HCT116 (cell line): ENCODE measurements around the gene IL32. TPM values are rescaled to one million over a fixed set of nuclear protein-coding genes. Genes with fewer than 3 reads are reported as not detected.
A peak's percentile ranks its signal among the peaks of the same experiment; 100 is the strongest.

Experiments used
- ATAC-seq: fragments of 200-7000 bp; cut with Tn5 transposase; 2 replicates; pipeline ENCODE4 v1.9.1; 2020; ENCODE audit warnings: mild to moderate bottlenecking, moderate library complexity
- BruUV-seq: library from RNA; stranded (reverse); fragments of 400-500 nt; replicated peaks from 2 replicates; lab custom pipeline; 2021; lab: Mats Ljungman, UMichigan
- CTCF ChIA-PET: fragments of 300-600 bp; sonication (Branson Sonifier 250); formaldehyde crosslinking; loops from one replicate; lab custom pipeline; 2021; ENCODE audit warnings: antibody characterized with exemption; lab: Charles Lee
- POLR2A ChIA-PET: fragments of 300-600, 350-600 bp; sonication (Branson Sonifier 250); formaldehyde crosslinking; loops from one replicate; lab custom pipeline; 2021; ENCODE audit warnings: antibody characterized with exemption; lab: Charles Lee
- RAD21 ChIA-PET, 2 experiments: fragments of 300-600 bp; sonication (Branson Sonifier 250); formaldehyde crosslinking; loops; one replicate each; lab custom pipeline; 2023; ENCODE audit warnings: low total read pairs in 2 of 2; ENCODE audit not compliant: uncharacterized antibody in 2 of 2, unreplicated experiment in 2 of 2, low non-redundant PET in 1 of 2; lab: Charles Lee
- DNase-seq: peaks from one replicate; pipeline ENCODE4 v3.0.0-alpha.2; 2010; ENCODE audit warnings: low read depth, low spot score
- H2AFZ ChIP-seq: fragments of 200-600 bp; shearing (Covaris generic), sonication (generic); 2 replicates; pipeline ENCODE4 v1.6.1; 2017; ENCODE audit warnings: low read depth, mixed run types, mixed read lengths, antibody characterized with exemption, low read length; ENCODE audit not compliant: poor library complexity, severe bottlenecking
- H3K27ac ChIP-seq: 2 replicates; pipeline ENCODE4 v1.5.1; 2012; ENCODE audit warnings: low read depth, low read length
- H3K27me3 ChIP-seq: fragments of 200-600 bp; sonication (generic); 2 replicates; pipeline ENCODE4 v1.6.1; 2016; ENCODE audit warnings: mixed run types, low read length, mixed read lengths; ENCODE audit not compliant: insufficient read depth
- H3K36me3 ChIP-seq, 2 experiments: fragments of 200-500 bp in 1 of 2; fragments of 200-600 bp in 1 of 2; sonication (Bioruptor generic) in 1 of 2; sonication (generic) in 1 of 2; 2 replicates each; pipeline versions ENCODE4 v1.5.1 to v1.6.1; 2014 to 2016; ENCODE audit warnings: low read length in 2 of 2, inconsistent platforms in 1 of 2, mixed read lengths in 1 of 2, mixed run types in 1 of 2; ENCODE audit not compliant: insufficient read depth in 2 of 2, control insufficient read depth in 1 of 2
- H3K4me1 ChIP-seq, 2 experiments: fragments of 200-600 bp in 1 of 2; sonication (generic) in 1 of 2; 2 replicates each; pipeline versions ENCODE4 v1.5.1 to v1.6.1; 2012 to 2017; ENCODE audit warnings: low read length in 2 of 2, inconsistent platforms in 1 of 2, mild to moderate bottlenecking in 1 of 2, mixed read lengths in 1 of 2, mixed run types in 1 of 2, moderate library complexity in 1 of 2; ENCODE audit not compliant: insufficient read depth in 2 of 2, control insufficient read depth in 1 of 2
- H3K4me2 ChIP-seq: fragments of 200-600 bp; sonication (generic); 2 replicates; pipeline ENCODE4 v1.6.1; 2017; ENCODE audit warnings: mixed run types, low read length, mixed read lengths
- H3K4me3 ChIP-seq, 2 experiments: fragments of 200-600 bp in 1 of 2; sonication (generic) in 1 of 2; replicated peaks in 1 of 2; 2 replicates each; pipeline ENCODE4 v1.5.1; 2011 to 2016; ENCODE audit warnings: low read length in 2 of 2, control low read depth in 1 of 2, low read depth in 1 of 2, mild to moderate bottlenecking in 1 of 2, mixed read lengths in 1 of 2, mixed run types in 1 of 2
- H3K79me2 ChIP-seq: fragments of 200-600 bp; sonication (generic); 2 replicates; pipeline ENCODE4 v1.6.1; 2017; ENCODE audit warnings: mild to moderate bottlenecking, mixed run types, low read length, moderate library complexity, mixed read lengths; ENCODE audit not compliant: insufficient read depth
- H3K9ac ChIP-seq: fragments of 200-600 bp; sonication (generic); 2 replicates; pipeline ENCODE4 v1.6.1; 2016; ENCODE audit warnings: low read length, mixed read lengths
- H3K9me2 ChIP-seq: fragments of 200-600 bp; sonication (generic), shearing (Covaris generic); 2 replicates; pipeline ENCODE4 v1.6.1; 2017; ENCODE audit warnings: mixed run types, mild to moderate bottlenecking, moderate library complexity; ENCODE audit not compliant: insufficient read depth
- H3K9me3 ChIP-seq, 2 experiments: fragments of 200-500 bp in 1 of 2; fragments of 200-600 bp in 1 of 2; sonication (Bioruptor generic) in 1 of 2; sonication (generic) in 1 of 2; 2 replicates each; pipeline ENCODE4 v1.6.1; 2014 to 2017; ENCODE audit warnings: low read length in 2 of 2, mixed read lengths in 2 of 2, inconsistent platforms in 1 of 2, low read depth in 1 of 2, mild to moderate bottlenecking in 1 of 2, mixed run types in 1 of 2, moderate library complexity in 1 of 2; ENCODE audit not compliant: control insufficient read depth in 1 of 2, insufficient read depth in 1 of 2
- H4K20me1 ChIP-seq: fragments of 200-600 bp; sonication (generic), shearing (Covaris generic); 2 replicates; pipeline ENCODE4 v1.6.1; 2017; ENCODE audit warnings: mixed run types, mild to moderate bottlenecking, moderate library complexity; ENCODE audit not compliant: insufficient read depth
- CBX3 ChIP-seq: IDR thresholded peaks from 2 replicates; pipeline ENCODE4 v1.6.1; 2012; ENCODE audit warnings: low read depth
- CEBPB ChIP-seq: IDR thresholded peaks from 2 replicates; pipeline ENCODE4 v1.6.1; 2012; ENCODE audit warnings: low read depth
- CTCF ChIP-seq, 3 experiments: fragments of 200-600 bp in 1 of 3; sonication (generic) in 1 of 3; IDR thresholded peaks in 2 of 3; conservative IDR thresholded peaks in 1 of 3; 2 replicates each; pipeline ENCODE4 v1.5.1; 2012 to 2017; ENCODE audit warnings: low read depth in 2 of 3, low read length in 2 of 3, antibody characterized with exemption in 1 of 3, borderline replicate concordance in 1 of 3, control low read depth in 1 of 3, mild to moderate bottlenecking in 1 of 3, mixed read lengths in 1 of 3, mixed run types in 1 of 3, moderate library complexity in 1 of 3; ENCODE audit not compliant: insufficient read depth in 1 of 3
- EGR1 ChIP-seq: IDR thresholded peaks from 2 replicates; pipeline ENCODE4 v1.6.1; 2012; ENCODE audit warnings: low read depth
- ELF1 ChIP-seq: IDR thresholded peaks from 2 replicates; pipeline ENCODE4 v1.6.1; 2012; ENCODE audit warnings: low read depth, borderline replicate concordance
- EZH2 ChIP-seq: fragments of 200-600 bp; sonication (generic); IDR thresholded peaks from 2 replicates; pipeline ENCODE4 v1.6.1; 2017; ENCODE audit warnings: antibody characterized with exemption, mixed run types
- EZH2phosphoT487 ChIP-seq: fragments of 200-600 bp; IDR thresholded peaks from 2 replicates; pipeline ENCODE4 v1.6.1; 2018; ENCODE audit warnings: antibody characterized with exemption, borderline replicate concordance
- FOSL1 ChIP-seq: IDR thresholded peaks from 2 replicates; pipeline ENCODE4 v1.6.1; 2012; ENCODE audit warnings: low read depth
- MAX ChIP-seq: IDR thresholded peaks from 2 replicates; pipeline ENCODE4 v1.6.1; 2012
- POLR2A ChIP-seq: IDR thresholded peaks from 2 replicates; pipeline ENCODE4 v1.7.0; 2011; ENCODE audit warnings: borderline replicate concordance; ENCODE audit not compliant: insufficient read depth, insufficient read length; ENCODE audit errors: extremely low read depth
- POLR2AphosphoS5 ChIP-seq: IDR thresholded peaks from 2 replicates; pipeline ENCODE4 v1.6.1; 2011; ENCODE audit warnings: mild to moderate bottlenecking, low read depth, low read length, moderate library complexity
- RAD21 ChIP-seq: IDR thresholded peaks from 2 replicates; pipeline ENCODE4 v1.6.1; 2012; ENCODE audit warnings: low read depth, mild to moderate bottlenecking
- SIN3A ChIP-seq: IDR thresholded peaks from 2 replicates; pipeline ENCODE4 v1.6.1; 2012; ENCODE audit warnings: low read depth
- SP1 ChIP-seq: IDR thresholded peaks from 2 replicates; pipeline ENCODE4 v1.6.1; 2012; ENCODE audit warnings: low read depth
- SRF ChIP-seq: IDR thresholded peaks from 2 replicates; pipeline ENCODE4 v1.6.1; 2012; ENCODE audit warnings: low read depth
- TCF7L2 ChIP-seq: IDR thresholded peaks from 2 replicates; pipeline ENCODE4 v1.7.0; 2011; ENCODE audit warnings: borderline replicate concordance, inconsistent platforms; ENCODE audit not compliant: insufficient read depth, insufficient read length; ENCODE audit errors: extremely low read depth
- YY1 ChIP-seq: IDR thresholded peaks from 2 replicates; pipeline ENCODE4 v1.6.1; 2011; ENCODE audit warnings: low read length, low read depth, moderate library complexity, mild to moderate bottlenecking; ENCODE audit not compliant: insufficient replicate concordance; ENCODE audit errors: extremely low read depth
- ZBTB33 ChIP-seq: IDR thresholded peaks from 2 replicates; pipeline ENCODE4 v1.6.1; 2011; ENCODE audit warnings: mild to moderate bottlenecking, low read length, moderate library complexity; ENCODE audit not compliant: insufficient replicate concordance; ENCODE audit errors: extremely low read depth
- ZFX ChIP-seq: fragments of 450-650 bp; IDR thresholded peaks from 2 replicates; pipeline ENCODE4 v1.6.1; 2017
- intact Hi-C: fragments of 100-400 bp; cut with micrococcal nuclease; formaldehyde crosslinking; loops from 2 replicates; pipeline ENCODE4 v1.10.0; 2022
- total RNA-seq: library from RNA; stranded (reverse); gene quantifications from one replicate; pipeline ENCODE4 v1.2.1, GENCODE V29; 2021; ENCODE audit not compliant: unreplicated experiment

IL32 gene
- total RNA-seq, 1 experiment from 2014 or later = 13.7 TPM

- RAD21 ChIA-PET = interaction anchor here in 1 of 2 experiments (1.0 kb wide), 1 partner anchor 28 kb away, joined by 5 read pairs; no protein-coding TSS in a partner anchor
- TF ChIP-seq YY1 (peak; percentile 57), POLR2A (no peak), FOSL1 (no peak), ZFX (0 out of 2 replicates have a peak, but pooled peaks have one; percentile 34), TCF7L2 (no peak), MAX (peak; percentile 76), ELF1 (no peak), CTCF (IDR thresholded peaks at IDR 0.05 in 2 of 3, conservative IDR thresholded peaks at IDR 0.05 in 1 of 3; ENCODE audit: borderline replicate concordance in 1 of 3, insufficient read depth in 1 of 3, low read depth in 2 of 3, low read length in 2 of 3) (peak; percentile 58 to 94 (median 66)), SP1 (no peak), EZH2phosphoT487 (no peak), EZH2 (no peak), EGR1 (no peak), SIN3A (peak; percentile 40; the same call in 1 of the 2 replicates), POLR2AphosphoS5 (peak; percentile 77), CBX3 (no peak; the same call in 1 of the 2 replicates), RAD21 (peak; percentile 89), SRF (no peak), ZBTB33 (peak; percentile 18), CEBPB (no peak)
These were observed 6.3 kb upstream of the IL32 start for GRCh38 chr16:3059041-3059722.

More at GRCh38 chr16:3059041-3059722, 6.3 kb upstream of the IL32 start:
- Histone ChIP-seq H3K79me2 (no peaks in the 10 kb centered on the region), H3K4me3 (peak overlapping the region; percentile 81 to 87), H3K9me3 (no peaks in the 10 kb centered on the region), H4K20me1 (no peaks in the 10 kb centered on the region), H3K27ac (peak overlapping the region; percentile 84), H3K4me1 (peaks cover 0 to 22% of the 10 kb centered on the region in 2 experiments; a peak in 3 of 4 replicates), H3K4me2 (peak overlapping the region; percentile 95), H3K9me2 (no peaks in the 10 kb centered on the region), H3K27me3 (no peaks in the 10 kb centered on the region), H3K36me3 (no peaks in the 10 kb centered on the region), H3K9ac (peak overlapping the region; percentile 95), H2AFZ (no peak overlapping the region)
- ATAC-seq (peak; percentile 86), DNase-seq (peak; percentile 60)
- intact Hi-C loops = loop anchor here (2.0 to 10.0 kb wide), 2 partner anchors 70 to 116 kb away; no protein-coding TSS in a partner anchor
- BruUV-seq = no TSS peak
- ChIA-PET POLR2A (interaction anchor here (0.6 to 1.7 kb wide), 4 partner anchors 11 to 70 kb away, joined by 4 to 6 read pairs (median 5); partner anchors contain the start of gene TNFRSF12A), CTCF (interaction anchor here (0.6 to 2.5 kb wide), 12 partner anchors 10 to 113 kb away, joined by 3 to 16 read pairs (median 5); no protein-coding TSS in a partner anchor)
